Measurements from ENCODE around the gene MAP4. TPM values are rescaled to one million over a fixed set of nuclear protein-coding genes. Genes with fewer than 3 reads are reported as not detected.

MAP4 gene
- total RNA-seq, 1 donor from 2014 or later = 54.6 TPM

GRCh38 chr3:47870702-47871260, 145.4 kb downstream of the MAP4 start:
- Histone ChIP-seq H3K79me2 (ENCODE audit: low read depth) (no peaks in the 10 kb centered on the region), H3K9ac (no peak overlapping the region), H3F3A (ENCODE audit: low read depth) (peaks cover 22% of the 10 kb centered on the region), H3K4me2 (no peak overlapping the region), H3K27me3 (no peaks in the 10 kb centered on the region), H3K36me3 (no peaks in the 10 kb centered on the region), H3K27ac (no peak overlapping the region), H2AFZ (replicated peaks) (no peak overlapping the region), H3K9me3 (ENCODE audit: low read depth) (no peaks in the 10 kb centered on the region), H4K20me1 (ENCODE audit: low read depth) (no peaks in the 10 kb centered on the region), H3K4me3 (no peak overlapping the region), H3K4me1 (peaks cover 23% of the 10 kb centered on the region)
- H3K27ac Mint-ChIP-seq = no peak overlapping the region
- H3K36me3 Mint-ChIP-seq = peaks cover 47% of the 10 kb centered on the region
- H3K9me3 Mint-ChIP-seq = no peaks in the 10 kb centered on the region
- H3K4me1 Mint-ChIP-seq = peaks cover 18% of the 10 kb centered on the region
- no peak for DNase-seq (ENCODE audit: low spot score)
- H3K27me3 Mint-ChIP-seq (ENCODE audit: insufficient read depth, low read depth) = peaks cover 2% of the 10 kb centered on the region
- no peak overlapping the region for H3K4me3 Mint-ChIP-seq
- no peak for TF ChIP-seq CTCF (IDR thresholded peaks at IDR 0.05)
- no peak for TF ChIP-seq EZH2 (IDR thresholded peaks at IDR 0.05)
- TF ChIP-seq EZH2phosphoT487 (IDR thresholded peaks at IDR 0.05) = no peak

GRCh38 chr3:47870156-47870555, 146.1 kb downstream of the MAP4 start:
- Mint-ChIP-seq H3K27me3 (ENCODE audit: insufficient read depth, low read depth) (peaks cover 2% of the 10 kb centered on the region), H3K36me3 (peaks cover 44% of the 10 kb centered on the region), H3K27ac (no peak overlapping the region), H3K4me1 (peaks cover 17% of the 10 kb centered on the region), H3K4me3 (no peak overlapping the region), H3K9me3 (no peaks in the 10 kb centered on the region)
- Histone ChIP-seq H3K36me3 (no peaks in the 10 kb centered on the region), H3K9me3 (ENCODE audit: low read depth) (no peaks in the 10 kb centered on the region), H3K79me2 (ENCODE audit: low read depth) (no peaks in the 10 kb centered on the region), H3K4me1 (peaks cover 22% of the 10 kb centered on the region), H3K27ac (no peak overlapping the region), H3F3A (ENCODE audit: low read depth) (peaks cover 22% of the 10 kb centered on the region), H3K27me3 (no peaks in the 10 kb centered on the region), H2AFZ (replicated peaks) (no peak overlapping the region), H3K4me3 (no peak overlapping the region), H3K9ac (no peak overlapping the region), H3K4me2 (no peak overlapping the region), H4K20me1 (ENCODE audit: low read depth) (no peaks in the 10 kb centered on the region)
- DNase-seq (ENCODE audit: low spot score) = no peak
- TF ChIP-seq CTCF (IDR thresholded peaks at IDR 0.05) (no peak), EZH2 (IDR thresholded peaks at IDR 0.05) (no peak), EZH2phosphoT487 (IDR thresholded peaks at IDR 0.05) (no peak)

- Mint-ChIP-seq H3K27ac (no peak overlapping the region), H3K9me3 (no peaks in the 10 kb centered on the region), H3K27me3 (ENCODE audit: insufficient read depth, low read depth) (peaks cover 2% of the 10 kb centered on the region), H3K36me3 (peaks cover 44% of the 10 kb centered on the region), H3K4me1 (peaks cover 11% of the 10 kb centered on the region), H3K4me3 (no peak overlapping the region)
- no peak for DNase-seq (ENCODE audit: low spot score)
- Histone ChIP-seq H3K27ac (no peak overlapping the region), H3K36me3 (no peaks in the 10 kb centered on the region), H2AFZ (replicated peaks) (no peak overlapping the region), H3K4me1 (peaks cover 12% of the 10 kb centered on the region), H3F3A (ENCODE audit: low read depth) (peaks cover 14% of the 10 kb centered on the region), H3K27me3 (no peaks in the 10 kb centered on the region), H3K9ac (no peak overlapping the region), H3K4me2 (no peak overlapping the region), H3K4me3 (no peak overlapping the region), H3K9me3 (ENCODE audit: low read depth) (no peaks in the 10 kb centered on the region), H4K20me1 (ENCODE audit: low read depth) (no peaks in the 10 kb centered on the region), H3K79me2 (ENCODE audit: low read depth) (no peaks in the 10 kb centered on the region)
- TF ChIP-seq EZH2 (IDR thresholded peaks at IDR 0.05) (no peak), EZH2phosphoT487 (IDR thresholded peaks at IDR 0.05) (no peak), CTCF (IDR thresholded peaks at IDR 0.05) (no peak)
Measured at GRCh38 chr3:47868306-47868705, 147.9 kb downstream of the MAP4 start.

Measured in neural progenitor cell (in vitro differentiated cells).